ENCODE results near the gene PFDN6. TPM values are rescaled to one million over a fixed set of nuclear protein-coding genes. Genes with fewer than 3 reads are reported as not detected.

Gene PFDN6
- polyA plus RNA-seq, 1 of the 3 experiments (the other 2 are of a cell fraction) = 182 TPM

DNA sequence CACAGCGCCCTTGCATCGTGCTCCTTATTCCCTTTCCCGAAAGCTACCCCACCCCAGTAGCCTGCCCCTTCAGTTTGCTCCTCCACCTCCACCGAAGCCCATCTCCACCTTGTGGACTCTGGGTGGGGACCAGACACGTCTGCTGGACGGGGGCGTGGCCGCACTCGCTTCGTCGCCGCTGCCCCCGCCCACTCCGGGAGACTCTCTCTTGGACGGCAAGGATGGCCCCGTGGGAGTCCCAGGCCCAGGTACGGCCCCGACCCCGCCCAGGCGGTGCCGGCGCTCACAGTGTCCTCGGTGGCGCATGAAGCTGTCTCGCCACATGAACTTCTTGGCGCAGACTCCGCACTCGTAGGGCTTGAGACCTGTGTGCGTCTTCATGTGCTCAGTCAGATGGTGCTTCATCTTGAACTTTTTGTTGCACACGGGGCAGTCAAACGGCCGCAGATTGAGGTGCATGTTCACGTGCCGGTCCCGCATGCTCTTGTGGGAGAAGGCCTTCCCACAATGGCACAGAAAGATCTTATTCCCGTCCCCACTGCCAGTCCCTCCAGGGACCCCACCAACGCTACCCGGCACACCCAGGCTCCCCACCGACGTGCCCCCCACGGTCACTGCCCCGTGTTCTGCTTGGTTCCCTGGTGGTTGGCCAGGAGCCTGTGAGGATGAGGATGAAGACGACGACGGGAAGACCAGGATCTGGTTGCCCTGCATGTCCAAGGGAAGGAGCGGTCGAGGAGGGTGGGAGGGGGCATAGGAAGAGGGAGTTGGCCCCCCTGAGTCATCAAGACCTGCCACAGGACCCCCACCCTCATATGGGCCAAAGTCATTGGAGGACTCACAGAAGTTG lies 25.8 kb downstream of the PFDN6 start:
- Histone ChIP-seq H3K9me3 (no peaks in the 10 kb centered on the region), H3K9me2 (no peaks in the 10 kb centered on the region), H3K9ac (no peak overlapping the region), H3K4me1 (ENCODE audit: control insufficient read depth in 1 of 2, insufficient read depth in 2 of 2, low read depth in 1 of 2, low read length in 1 of 2) (peaks cover 20 to 43% of the 10 kb centered on the region in 2 experiments; a peak in 2 of 4 replicates), H2AFZ (ENCODE audit: low read depth) (no peak overlapping the region), H3K27ac (ENCODE audit: low read depth in 2 of 2, low read length in 1 of 2) (peak overlapping the region; percentile 89 to 94; a peak in 3 of 4 replicates), H3K4me3 (ENCODE audit: low read depth in 2 of 2, low read length in 1 of 2) (no peak overlapping the region; a peak in 1 of 4 replicates), H3K4me2 (peak overlapping the region; percentile 100), H4K20me1 (ENCODE audit: insufficient read depth) (peaks cover 8% of the 10 kb centered on the region; the same call in 1 of the 2 replicates), H3F3A (replicated peaks; ENCODE audit: insufficient read depth) (peaks cover 28% of the 10 kb centered on the region), H3K36me3 (replicated peaks in 1 of 2; ENCODE audit: control insufficient read depth in 1 of 2, insufficient read depth in 2 of 2, low read length in 1 of 2) (peaks cover 17 to 30% of the 10 kb centered on the region in 2 experiments), H3K79me2 (ENCODE audit: insufficient read depth) (peaks cover 66% of the 10 kb centered on the region), H3K27me3 (ENCODE audit: insufficient read depth) (no peaks in the 10 kb centered on the region)
- peak; percentile 4 for DNase-seq
- no peak for TF ChIP-seq GATA2 (CRISPR knock-in tag; IDR thresholded peaks at IDR 0.05)
- no peak for TF ChIP-seq EP300 (IDR thresholded peaks at IDR 0.05; ENCODE audit: borderline replicate concordance in 1 of 2, low read depth in 1 of 2, low read length in 1 of 2)
- no peak for TF ChIP-seq POLR2AphosphoS5 (IDR thresholded peaks at IDR 0.05; ENCODE audit: low read depth, low read length)
- TF ChIP-seq JUND (IDR thresholded peaks at IDR 0.05) = no peak
- no peak for TF ChIP-seq TAF1 (IDR thresholded peaks at IDR 0.05; ENCODE audit: borderline replicate concordance, low read depth, low read length)
- TF ChIP-seq EZH2phosphoT487 (IDR thresholded peaks at IDR 0.05; ENCODE audit: borderline replicate concordance, low read depth) = no peak
- TF ChIP-seq NRF1 (IDR thresholded peaks at IDR 0.05; ENCODE audit: low read depth, low read length) = no peak
- no peak for TF ChIP-seq IRF3 (IDR thresholded peaks at IDR 0.05; ENCODE audit: low read depth, low read length)
- WGBS (ENCODE audit: low lambda C conversion rate) = 91% methylated on average over 39 of the region's 47 CpGs
- POLR2A ChIA-PET = interaction anchor here (1.1 kb wide), 1 partner anchor 43 kb away, joined by 3 read pairs; the partner anchor contains the start of gene RPS18
- CTCF ChIA-PET = interaction anchor here (0.8 kb wide), 1 partner anchor 16 kb away, joined by 3 read pairs; no protein-coding TSS in a partner anchor

- peak; percentile 4 for DNase-seq
- Histone ChIP-seq H3K4me1 (ENCODE audit: control insufficient read depth in 1 of 2, insufficient read depth in 2 of 2, low read depth in 1 of 2, low read length in 1 of 2) (peaks cover 23 to 51% of the 10 kb centered on the region in 2 experiments; a peak in 3 of 4 replicates), H4K20me1 (ENCODE audit: insufficient read depth) (peaks cover 8% of the 10 kb centered on the region; the same call in 1 of the 2 replicates), H3K79me2 (ENCODE audit: insufficient read depth) (peaks cover 65% of the 10 kb centered on the region), H3F3A (replicated peaks; ENCODE audit: insufficient read depth) (peaks cover 36% of the 10 kb centered on the region), H3K27ac (ENCODE audit: low read depth in 2 of 2, low read length in 1 of 2) (no peak overlapping the region; a peak in 1 of 4 replicates), H3K4me3 (ENCODE audit: low read depth in 2 of 2, low read length in 1 of 2) (no peak overlapping the region), H3K36me3 (replicated peaks in 1 of 2; ENCODE audit: control insufficient read depth in 1 of 2, insufficient read depth in 2 of 2, low read length in 1 of 2) (peaks cover 24 to 26% of the 10 kb centered on the region in 2 experiments), H3K9me2 (no peaks in the 10 kb centered on the region), H2AFZ (ENCODE audit: low read depth) (no peak overlapping the region), H3K27me3 (ENCODE audit: insufficient read depth) (no peaks in the 10 kb centered on the region), H3K9ac (no peak overlapping the region), H3K9me3 (no peaks in the 10 kb centered on the region), H3K4me2 (no peak overlapping the region)
- 97% methylated on average over 15 of the region's 17 CpGs for WGBS (ENCODE audit: low lambda C conversion rate)
- no peak for TF ChIP-seq SMC3 (IDR thresholded peaks at IDR 0.05; ENCODE audit: low read depth, low read length)
- TF ChIP-seq, protein P1, sequence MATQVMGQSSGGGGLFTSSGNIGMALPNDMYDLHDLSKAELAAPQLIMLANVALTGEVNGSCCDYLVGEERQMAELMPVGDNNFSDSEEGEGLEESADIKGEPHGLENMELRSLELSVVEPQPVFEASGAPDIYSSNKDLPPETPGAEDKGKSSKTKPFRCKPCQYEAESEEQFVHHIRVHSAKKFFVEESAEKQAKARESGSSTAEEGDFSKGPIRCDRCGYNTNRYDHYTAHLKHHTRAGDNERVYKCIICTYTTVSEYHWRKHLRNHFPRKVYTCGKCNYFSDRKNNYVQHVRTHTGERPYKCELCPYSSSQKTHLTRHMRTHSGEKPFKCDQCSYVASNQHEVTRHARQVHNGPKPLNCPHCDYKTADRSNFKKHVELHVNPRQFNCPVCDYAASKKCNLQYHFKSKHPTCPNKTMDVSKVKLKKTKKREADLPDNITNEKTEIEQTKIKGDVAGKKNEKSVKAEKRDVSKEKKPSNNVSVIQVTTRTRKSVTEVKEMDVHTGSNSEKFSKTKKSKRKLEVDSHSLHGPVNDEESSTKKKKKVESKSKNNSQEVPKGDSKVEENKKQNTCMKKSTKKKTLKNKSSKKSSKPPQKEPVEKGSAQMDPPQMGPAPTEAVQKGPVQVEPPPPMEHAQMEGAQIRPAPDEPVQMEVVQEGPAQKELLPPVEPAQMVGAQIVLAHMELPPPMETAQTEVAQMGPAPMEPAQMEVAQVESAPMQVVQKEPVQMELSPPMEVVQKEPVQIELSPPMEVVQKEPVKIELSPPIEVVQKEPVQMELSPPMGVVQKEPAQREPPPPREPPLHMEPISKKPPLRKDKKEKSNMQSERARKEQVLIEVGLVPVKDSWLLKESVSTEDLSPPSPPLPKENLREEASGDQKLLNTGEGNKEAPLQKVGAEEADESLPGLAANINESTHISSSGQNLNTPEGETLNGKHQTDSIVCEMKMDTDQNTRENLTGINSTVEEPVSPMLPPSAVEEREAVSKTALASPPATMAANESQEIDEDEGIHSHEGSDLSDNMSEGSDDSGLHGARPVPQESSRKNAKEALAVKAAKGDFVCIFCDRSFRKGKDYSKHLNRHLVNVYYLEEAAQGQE (IDR thresholded peaks at IDR 0.05; ENCODE audit: low read depth, low read length) = 0 out of 2 replicates have a peak, but pooled peaks have one; percentile 41
- ChIA-PET CTCF (interaction anchor here (0.8 to 2.9 kb wide), 2 partner anchors 17 kb away, joined by 3 to 11 read pairs; no protein-coding TSS in a partner anchor), POLR2A (interaction anchor here (1.1 kb wide), 1 partner anchor 44 kb away, joined by 3 read pairs; the partner anchor contains the start of gene RPS18)
Observed at GRCh38 chr6:33315793-33316602, 26.6 kb downstream of the PFDN6 start.

Measured in SK-N-SH (cell line).